GM21825 (cell line): ENCODE data around the gene DNAAF8.
"Not testable (repeated sequence)": the region's sequence is repeated elsewhere in the genome, so short reads cannot be mapped to it uniquely, and the experiment has no call there.

Experiments used
- ATAC-seq: cut with Tn5 transposase; IDR thresholded peaks from one replicate; pipeline ENCODE4 v1.9.1; 2021; ENCODE audit warnings: mild to moderate bottlenecking, moderate library complexity; ENCODE audit not compliant: unreplicated experiment

Gene DNAAF8

GRCh38 chr16:4723071-4723767, 11.1 kb upstream of the DNAAF8 start:
- ATAC-seq: no peak

- no peak for ATAC-seq
Observed at GRCh38 chr16:4724661-4725270, 9.6 kb upstream of the DNAAF8 start.

- no peak for ATAC-seq
Observed at GRCh38 chr16:4726616-4727015, 7.7 kb upstream of the DNAAF8 start.

- ATAC-seq: no peak
Observed at GRCh38 chr16:4728676-4729075, 5.7 kb upstream of the DNAAF8 start.

- ATAC-seq: no peak
Observed at GRCh38 chr16:4729876-4730275, 4.5 kb upstream of the DNAAF8 start.

GRCh38 chr16:4733211-4733742, 1.1 kb upstream of the DNAAF8 start:
- ATAC-seq: no peak

- no peak for ATAC-seq
Observed at GRCh38 chr16:4733747-4734062, 632 bp upstream of the DNAAF8 start.

- peak; percentile 56 for ATAC-seq
Observed at GRCh38 chr16:4734730-4735535, 596 bp downstream of the DNAAF8 start.

GRCh38 chr16:4736546-4736945, 2.2 kb downstream of the DNAAF8 start:
- no peak for ATAC-seq

GRCh38 chr16:4737545-4737944, 3.2 kb downstream of the DNAAF8 start:
- no peak for ATAC-seq

- not testable (repeated sequence) for ATAC-seq
Observed at GRCh38 chr16:4738370-4738769, 4.0 kb downstream of the DNAAF8 start.

GRCh38 chr16:4743226-4743878, 9.0 kb downstream of the DNAAF8 start:
- ATAC-seq: no peak

- ATAC-seq: no peak
Observed at GRCh38 chr16:4744555-4745273, 10.4 kb downstream of the DNAAF8 start.

GRCh38 chr16:4745274-4745569, 10.9 kb downstream of the DNAAF8 start:
- no peak for ATAC-seq

- no peak for ATAC-seq
Observed at GRCh38 chr16:4746215-4746614, 11.9 kb downstream of the DNAAF8 start.

GRCh38 chr16:4746991-4747574, 12.7 kb downstream of the DNAAF8 start:
- no peak for ATAC-seq

- no peak for ATAC-seq
Observed at GRCh38 chr16:4747906-4748681, 13.8 kb downstream of the DNAAF8 start.

GRCh38 chr16:4748682-4749411, 14.5 kb downstream of the DNAAF8 start:
- no peak for ATAC-seq

- no peak for ATAC-seq
Observed at GRCh38 chr16:4749700-4750257, 15.4 kb downstream of the DNAAF8 start.
